Measurements from ENCODE around the gene TBC1D22A.
A peak's percentile ranks its signal among the peaks of the same experiment; 100 is the strongest.

Gene TBC1D22A

GRCh38 chr22:47067321-47067890 lies 305.0 kb downstream of the TBC1D22A start:
- no peak for DNase-seq

GRCh38 chr22:47067911-47068625 lies 305.6 kb downstream of the TBC1D22A start:
- DNase-seq: no peak

- no peak for DNase-seq
Measured at GRCh38 chr22:47068626-47068996, 306.2 kb downstream of the TBC1D22A start.

- DNase-seq: no peak
Measured at GRCh38 chr22:47069270-47069669, 306.8 kb downstream of the TBC1D22A start.

- no peak for DNase-seq
Measured at GRCh38 chr22:47071078-47071806, 308.8 kb downstream of the TBC1D22A start.

- no peak for DNase-seq
Measured at GRCh38 chr22:47071807-47072641, 309.6 kb downstream of the TBC1D22A start.

- no peak for DNase-seq
Measured at GRCh38 chr22:47072642-47072967, 310.2 kb downstream of the TBC1D22A start.

- no peak for DNase-seq
Measured at GRCh38 chr22:47073075-47073474, 310.6 kb downstream of the TBC1D22A start.

- no peak for DNase-seq
Measured at GRCh38 chr22:47074105-47074504, 311.7 kb downstream of the TBC1D22A start.

- DNase-seq: no peak
Measured at GRCh38 chr22:47075568-47075967, 313.1 kb downstream of the TBC1D22A start.

GRCh38 chr22:47076758-47077157 lies 314.3 kb downstream of the TBC1D22A start:
- DNase-seq: no peak

- no peak for DNase-seq
Measured at GRCh38 chr22:47080100-47080499, 317.6 kb downstream of the TBC1D22A start.

GRCh38 chr22:47082505-47082904 lies 320.1 kb downstream of the TBC1D22A start:
- peak; percentile 13 for DNase-seq

GRCh38 chr22:47083379-47083986 lies 321.0 kb downstream of the TBC1D22A start:
- no peak for DNase-seq

- no peak for DNase-seq
Measured at GRCh38 chr22:47084226-47084625, 321.8 kb downstream of the TBC1D22A start.

- DNase-seq: no peak
Measured at GRCh38 chr22:47086596-47087248, 324.3 kb downstream of the TBC1D22A start.

- DNase-seq: no peak
Measured at GRCh38 chr22:47088480-47089158, 326.2 kb downstream of the TBC1D22A start.

GRCh38 chr22:47089374-47089773 lies 326.9 kb downstream of the TBC1D22A start:
- no peak for DNase-seq

- no peak for DNase-seq
Measured at GRCh38 chr22:47089796-47090460, 327.5 kb downstream of the TBC1D22A start.

GRCh38 chr22:47090591-47091245 lies 328.3 kb downstream of the TBC1D22A start:
- no peak for DNase-seq

GRCh38 chr22:47091246-47091651 lies 328.8 kb downstream of the TBC1D22A start:
- DNase-seq: no peak
